ENCODE data around the gene STK32C.

STK32C gene

DNA sequence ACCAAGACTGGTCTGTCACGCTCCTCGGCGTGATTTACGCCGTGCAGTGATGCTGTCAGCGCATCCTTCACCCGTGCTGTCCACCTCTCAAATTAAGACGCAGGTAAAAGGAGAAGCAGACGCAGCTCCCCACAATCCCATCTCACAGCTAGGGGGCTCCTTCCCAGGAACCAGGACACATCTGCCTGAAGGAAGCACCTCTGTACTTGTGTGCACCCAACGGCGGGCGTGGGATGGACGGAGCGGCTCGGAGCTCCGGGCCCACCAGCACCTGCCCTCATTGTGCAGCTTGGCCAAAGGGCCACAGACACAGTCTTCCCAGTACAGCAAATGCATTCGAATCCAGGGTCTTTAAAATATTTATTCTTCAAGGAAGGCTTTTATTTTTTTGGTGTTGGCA is 55.3 kb downstream of the STK32C start:
- TF ChIP-seq, protein P1, sequence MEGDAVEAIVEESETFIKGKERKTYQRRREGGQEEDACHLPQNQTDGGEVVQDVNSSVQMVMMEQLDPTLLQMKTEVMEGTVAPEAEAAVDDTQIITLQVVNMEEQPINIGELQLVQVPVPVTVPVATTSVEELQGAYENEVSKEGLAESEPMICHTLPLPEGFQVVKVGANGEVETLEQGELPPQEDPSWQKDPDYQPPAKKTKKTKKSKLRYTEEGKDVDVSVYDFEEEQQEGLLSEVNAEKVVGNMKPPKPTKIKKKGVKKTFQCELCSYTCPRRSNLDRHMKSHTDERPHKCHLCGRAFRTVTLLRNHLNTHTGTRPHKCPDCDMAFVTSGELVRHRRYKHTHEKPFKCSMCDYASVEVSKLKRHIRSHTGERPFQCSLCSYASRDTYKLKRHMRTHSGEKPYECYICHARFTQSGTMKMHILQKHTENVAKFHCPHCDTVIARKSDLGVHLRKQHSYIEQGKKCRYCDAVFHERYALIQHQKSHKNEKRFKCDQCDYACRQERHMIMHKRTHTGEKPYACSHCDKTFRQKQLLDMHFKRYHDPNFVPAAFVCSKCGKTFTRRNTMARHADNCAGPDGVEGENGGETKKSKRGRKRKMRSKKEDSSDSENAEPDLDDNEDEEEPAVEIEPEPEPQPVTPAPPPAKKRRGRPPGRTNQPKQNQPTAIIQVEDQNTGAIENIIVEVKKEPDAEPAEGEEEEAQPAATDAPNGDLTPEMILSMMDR (conservative IDR thresholded peaks at IDR 0.05; ENCODE audit: low read depth, low read length) = peak; percentile 30
- no peak for DNase-seq (ENCODE audit: low read depth)
- H3K4me3 ChIP-seq (ENCODE audit: low read length) = no peak overlapping the region

DNA sequence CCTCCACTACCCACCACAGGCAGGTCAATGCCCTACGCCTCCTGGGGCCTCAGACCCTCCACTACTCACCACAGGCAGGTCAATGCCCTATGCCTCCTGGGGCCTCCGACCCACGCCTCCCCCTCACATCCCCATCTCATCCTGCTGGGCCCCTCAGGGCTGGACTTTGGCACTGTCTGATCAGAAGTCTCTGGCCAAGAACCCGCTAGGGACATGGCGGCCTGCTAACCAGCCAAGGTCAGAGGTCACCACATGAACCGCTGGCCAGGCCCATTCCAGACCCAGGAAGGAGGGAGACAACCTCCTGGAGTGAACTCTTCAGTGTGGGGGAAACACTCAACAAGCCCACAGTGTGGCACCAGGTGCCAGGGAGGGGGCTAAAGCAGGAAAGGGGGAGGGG is 55.8 kb downstream of the STK32C start:
- H3K4me3 ChIP-seq (ENCODE audit: low read length) = no peak overlapping the region
- DNase-seq (ENCODE audit: low read depth) = no peak
- TF ChIP-seq, protein P1 (conservative IDR thresholded peaks at IDR 0.05; ENCODE audit: low read depth, low read length) = no peak

DNA sequence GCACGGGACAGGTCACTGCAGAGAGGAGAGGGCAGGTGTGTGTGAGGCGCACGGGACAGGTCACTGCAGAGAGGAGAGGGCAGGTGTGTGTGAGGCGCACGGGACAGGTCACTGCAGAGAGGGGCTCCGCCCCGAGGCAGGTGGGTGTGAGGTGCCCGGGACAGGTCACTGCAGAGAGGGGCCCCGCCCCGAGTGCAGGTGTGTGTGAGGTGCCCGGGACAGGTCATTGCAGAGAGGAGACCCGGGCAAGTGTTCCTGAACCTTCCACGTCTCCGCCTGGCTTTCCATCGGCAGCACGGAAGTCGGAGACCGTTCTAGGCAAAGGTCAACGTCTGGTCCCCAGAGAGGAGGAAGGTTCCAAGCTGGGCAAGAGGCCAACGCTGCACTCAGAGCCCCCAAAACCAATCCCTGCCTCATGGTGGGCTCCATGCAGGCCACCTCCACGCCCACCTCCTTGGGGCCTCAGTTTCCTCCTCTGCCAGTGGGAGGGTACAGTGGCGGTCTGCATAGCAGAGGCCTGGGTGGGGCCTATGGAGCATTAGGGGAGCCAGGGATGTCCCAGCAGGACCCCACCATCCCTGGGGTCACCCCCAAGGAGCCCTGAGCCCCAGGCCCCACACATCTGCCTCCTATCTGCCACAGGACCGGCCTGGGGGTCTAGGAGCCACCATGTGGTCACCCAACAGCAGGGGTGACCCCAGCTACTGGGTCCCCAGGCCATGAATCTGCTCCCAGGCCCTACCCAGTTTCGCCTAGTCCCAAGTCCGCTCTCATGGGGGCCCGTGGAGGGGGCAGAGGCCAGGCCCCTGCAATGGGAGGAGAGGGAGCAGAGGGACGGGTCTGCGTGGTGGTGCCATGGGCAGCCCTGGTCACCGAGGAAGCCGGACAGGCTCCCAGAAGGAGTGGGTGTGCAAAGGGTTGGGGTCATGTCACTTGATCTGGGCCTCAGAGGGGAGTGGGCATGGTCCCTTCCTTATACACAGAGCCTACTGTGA is 57.0 kb downstream of the STK32C start:
- H3K4me3 ChIP-seq (ENCODE audit: low read length) = no peak overlapping the region
- no peak for DNase-seq (ENCODE audit: low read depth)
- TF ChIP-seq, protein P1 (conservative IDR thresholded peaks at IDR 0.05; ENCODE audit: low read depth, low read length) = no peak

- TF ChIP-seq, protein P1 (conservative IDR thresholded peaks at IDR 0.05; ENCODE audit: low read depth, low read length) = no peak
- no peak for DNase-seq (ENCODE audit: low read depth)
- H3K4me3 ChIP-seq (ENCODE audit: low read length) = no peak overlapping the region
These were observed 57.9 kb downstream of the STK32C start for GRCh38 chr10:132249824-132250375.

- no peak overlapping the region for H3K4me3 ChIP-seq (ENCODE audit: low read length)
- no peak for DNase-seq (ENCODE audit: low read depth)
- TF ChIP-seq, protein P1 (conservative IDR thresholded peaks at IDR 0.05; ENCODE audit: low read depth, low read length) = no peak
These were observed 58.5 kb downstream of the STK32C start for GRCh38 chr10:132249226-132249724.

- H3K4me3 ChIP-seq (ENCODE audit: low read length) = no peak overlapping the region
- TF ChIP-seq, protein P1 (conservative IDR thresholded peaks at IDR 0.05; ENCODE audit: low read depth, low read length) = no peak
- DNase-seq (ENCODE audit: low read depth) = no peak
These were observed 59.1 kb downstream of the STK32C start for GRCh38 chr10:132248455-132249225.

Data from retinal pigment epithelial cell (primary cell).